Dermis microvascular lymphatic vessel endothelial cell (primary cell): ENCODE data around the gene DAB2IP. TPM values are rescaled to one million over a fixed set of nuclear protein-coding genes. Genes with fewer than 3 reads are reported as not detected.
A peak's percentile ranks its signal among the peaks of the same experiment; 100 is the strongest.

Source experiments
- DNase-seq, 2 donors: peaks; one replicate each; pipeline versions ENCODE4 v3.0.0 to v3.0.0-alpha.2; 2010; ENCODE audit warnings: low read depth in 2 of 2
- total RNA-seq: library from RNA; depleted of rRNA; stranded (reverse); fragments of >200 nt; gene quantifications from 2 replicates; pipeline ENCODE4 v1.2.1, GENCODE V29; 2014

DAB2IP gene
- total RNA-seq, 1 donor from 2014 or later = 15.3 TPM

GRCh38 chr9:121757281-121757585 is 105.8 kb downstream of the DAB2IP start:
- DNase-seq = no peak

GRCh38 chr9:121758693-121759092 is 107.3 kb downstream of the DAB2IP start:
- no peak for DNase-seq

DNA sequence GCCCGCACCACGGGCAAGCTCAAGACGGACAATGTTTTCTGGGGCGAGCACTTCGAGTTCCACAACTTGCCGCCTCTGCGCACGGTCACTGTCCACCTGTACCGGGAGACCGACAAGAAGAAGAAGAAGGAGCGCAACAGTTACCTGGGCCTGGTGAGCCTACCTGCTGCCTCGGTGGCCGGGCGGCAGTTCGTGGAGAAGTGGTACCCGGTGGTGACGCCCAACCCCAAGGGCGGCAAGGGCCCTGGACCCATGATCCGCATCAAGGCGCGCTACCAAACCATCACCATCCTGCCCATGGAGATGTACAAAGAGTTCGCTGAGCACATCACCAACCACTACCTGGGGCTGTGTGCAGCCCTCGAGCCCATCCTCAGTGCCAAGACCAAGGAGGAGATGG is 108.6 kb downstream of the DAB2IP start:
- no peak for DNase-seq

- no peak for DNase-seq
Observed at GRCh38 chr9:121760571-121760970, 109.1 kb downstream of the DAB2IP start.

DNA sequence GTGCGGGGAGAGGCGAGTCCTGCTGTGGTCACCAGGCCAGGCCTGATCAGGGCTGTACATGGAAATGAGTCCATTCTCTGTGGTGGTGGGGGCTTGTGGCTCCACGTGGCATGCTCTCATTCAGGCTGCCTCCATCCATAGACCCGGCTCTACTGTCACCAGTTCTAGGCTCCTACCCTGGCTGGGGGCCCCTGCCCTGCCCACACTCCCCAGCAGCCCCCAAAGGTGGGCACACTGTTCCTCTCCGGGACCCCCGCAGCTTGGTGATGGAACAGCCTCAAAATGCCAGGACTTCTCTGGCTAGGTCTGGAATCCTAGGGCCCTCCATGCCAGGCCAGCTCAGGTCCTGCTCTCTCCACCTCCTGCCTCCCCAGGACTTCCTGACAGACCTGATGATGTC is 111.7 kb downstream of the DAB2IP start:
- no peak for DNase-seq

DNA sequence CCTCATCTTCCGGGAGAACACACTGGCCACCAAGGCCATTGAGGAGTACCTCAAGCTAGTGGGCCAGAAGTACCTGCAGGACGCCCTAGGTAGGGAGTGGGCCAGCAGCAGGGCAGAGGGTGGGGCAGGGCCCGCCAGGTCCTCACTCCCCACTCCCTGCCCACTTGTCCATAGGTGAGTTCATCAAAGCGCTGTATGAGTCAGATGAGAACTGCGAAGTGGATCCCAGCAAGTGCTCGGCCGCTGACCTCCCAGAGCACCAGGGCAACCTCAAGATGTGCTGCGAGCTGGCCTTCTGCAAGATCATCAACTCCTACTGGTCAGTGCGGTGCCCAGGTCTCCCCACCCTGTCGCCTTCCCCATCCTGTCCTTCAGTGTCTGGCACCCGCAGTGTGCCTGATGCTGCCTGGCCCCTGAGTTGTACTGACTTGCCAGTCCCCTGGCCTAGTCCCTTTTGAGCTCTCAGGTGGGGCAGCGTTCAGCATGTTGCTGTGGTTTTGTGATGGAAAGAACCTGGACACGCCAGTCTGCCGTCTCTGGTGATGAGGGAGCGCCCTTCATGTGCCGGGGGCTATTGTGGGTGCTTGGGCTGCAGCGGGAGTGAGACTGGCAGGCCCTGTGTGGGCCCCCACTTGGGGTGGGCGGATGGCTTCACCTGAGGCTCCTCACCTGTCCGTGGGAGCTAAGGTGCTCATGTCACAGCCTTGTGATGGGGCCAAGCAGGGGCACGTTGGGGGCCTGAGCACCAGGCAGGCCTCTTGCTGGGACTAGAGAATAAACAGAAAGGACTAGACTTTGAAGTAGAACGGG is 112.3 kb downstream of the DAB2IP start:
- DNase-seq = no peak

DNA sequence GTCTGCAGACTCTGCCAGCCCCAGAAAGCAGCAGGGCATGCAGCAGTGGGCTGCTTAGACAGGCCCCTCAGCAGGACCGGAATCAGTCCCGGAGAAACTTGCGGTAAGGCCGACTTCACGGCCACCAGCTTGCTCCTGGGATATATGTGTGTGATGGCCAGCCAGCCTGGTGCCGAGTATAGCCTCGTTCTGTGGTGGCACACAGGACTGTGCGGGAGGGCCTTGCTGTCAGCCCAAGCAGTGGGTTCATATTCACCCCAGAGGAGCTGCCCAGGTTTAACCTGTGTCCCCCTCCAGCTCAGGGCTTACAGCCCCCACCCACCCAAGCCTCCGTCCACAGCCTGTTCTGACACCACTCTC is 112.9 kb downstream of the DAB2IP start:
- no peak for DNase-seq

GRCh38 chr9:121765021-121765950 is 113.9 kb downstream of the DAB2IP start:
- peak; percentile 92 to 96 for DNase-seq

DNA sequence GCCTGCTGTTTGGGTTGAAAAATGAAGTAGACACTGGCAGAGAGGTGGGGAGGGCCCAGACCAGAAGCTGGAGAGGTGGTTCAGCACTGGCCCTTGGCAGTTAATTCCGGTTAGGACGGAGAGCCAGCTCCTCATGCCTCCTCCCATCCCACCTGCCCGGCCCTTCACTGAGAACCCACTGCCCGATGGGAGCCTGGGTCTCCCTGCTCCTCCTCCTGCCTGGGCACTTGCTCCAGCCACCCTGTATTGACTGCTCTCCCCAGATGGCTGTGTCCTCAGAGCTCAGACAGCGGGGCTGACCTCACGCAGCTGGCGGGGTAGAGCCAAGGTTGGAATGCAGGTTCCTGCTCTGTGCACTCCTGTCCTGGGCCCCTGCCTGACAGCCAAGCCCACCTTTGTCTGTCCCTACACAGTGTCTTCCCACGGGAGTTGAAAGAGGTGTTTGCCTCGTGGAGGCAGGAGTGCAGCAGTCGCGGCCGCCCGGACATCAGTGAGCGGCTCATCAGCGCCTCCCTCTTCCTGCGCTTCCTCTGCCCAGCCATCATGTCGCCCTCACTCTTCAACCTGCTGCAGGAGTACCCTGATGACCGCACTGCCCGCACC is 114.7 kb downstream of the DAB2IP start:
- no peak for DNase-seq

DNA sequence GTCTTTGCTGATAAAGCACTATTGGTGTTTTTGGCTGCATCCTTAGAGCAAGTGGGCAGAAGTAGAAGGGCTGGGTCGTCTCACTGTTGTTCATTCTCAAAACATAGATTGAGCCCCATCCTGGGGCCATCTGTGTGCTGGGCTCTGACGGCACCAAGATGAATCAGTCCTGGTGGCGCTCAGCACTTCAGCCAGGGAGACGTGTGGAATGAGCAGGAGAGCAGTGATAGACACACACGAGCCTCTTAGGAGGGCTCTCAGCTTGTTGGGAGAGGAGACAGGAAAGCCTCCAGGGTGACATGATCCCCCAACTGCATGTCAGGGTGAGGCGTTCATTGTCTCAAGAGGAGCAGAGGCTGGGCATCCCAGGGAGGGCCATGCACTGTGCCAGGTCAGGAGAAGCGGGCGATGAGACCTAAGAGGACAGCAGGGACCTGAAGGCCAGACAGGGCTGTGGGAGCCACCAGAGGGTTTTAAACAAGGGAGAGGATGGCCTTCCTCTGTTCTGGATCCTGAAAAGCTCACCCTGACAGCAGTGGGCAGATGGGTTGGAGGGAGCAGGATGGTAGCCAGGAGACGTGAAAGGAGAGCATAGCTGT is 115.8 kb downstream of the DAB2IP start:
- DNase-seq = no peak

GRCh38 chr9:121768416-121769015 is 117.1 kb downstream of the DAB2IP start:
- no peak for DNase-seq

- no peak for DNase-seq
Observed at GRCh38 chr9:121769939-121770338, 118.5 kb downstream of the DAB2IP start.

DNA sequence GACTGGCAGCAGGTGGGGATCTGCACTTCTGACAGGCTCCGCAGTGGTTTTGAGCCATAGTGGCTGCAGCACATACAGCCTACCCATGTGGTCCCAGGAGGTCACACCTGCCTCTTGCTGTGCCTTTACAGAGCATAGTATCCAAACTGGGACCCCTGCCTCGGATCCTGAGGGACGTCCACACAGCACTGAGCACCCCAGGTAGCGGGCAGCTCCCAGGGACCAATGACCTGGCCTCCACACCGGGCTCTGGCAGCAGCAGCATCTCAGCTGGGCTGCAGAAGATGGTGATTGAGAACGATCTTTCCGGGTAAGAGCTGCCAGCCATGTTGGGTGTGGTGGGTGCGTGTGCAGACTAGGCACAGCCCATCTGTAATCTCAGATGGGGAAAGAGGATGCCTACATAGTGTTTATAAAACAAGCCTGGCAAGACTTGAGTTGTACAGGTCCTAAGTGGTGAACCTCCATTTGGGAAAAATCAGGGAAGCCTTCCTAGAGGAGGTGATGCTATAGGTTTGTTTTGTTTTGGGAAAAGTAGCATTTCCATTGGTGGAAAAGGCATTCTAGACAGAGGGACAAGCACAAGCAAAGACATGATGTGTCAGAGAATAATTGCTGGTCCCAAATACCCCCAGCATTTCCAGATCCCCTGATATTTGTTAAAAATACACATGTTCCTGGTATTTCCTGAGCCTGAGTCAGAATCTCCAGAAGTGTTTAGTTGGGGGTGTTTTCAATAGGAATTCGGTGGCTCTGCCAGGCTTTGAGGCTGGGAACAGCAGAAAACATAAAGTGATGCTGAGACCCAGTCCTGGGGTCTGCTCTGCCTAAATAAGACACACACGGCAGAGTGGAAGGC is 119.2 kb downstream of the DAB2IP start:
- peak; percentile 61 to 85 for DNase-seq

GRCh38 chr9:121771418-121771817 is 120.0 kb downstream of the DAB2IP start:
- no peak for DNase-seq

GRCh38 chr9:121771851-121772599 is 120.6 kb downstream of the DAB2IP start:
- no peak for DNase-seq

DNA sequence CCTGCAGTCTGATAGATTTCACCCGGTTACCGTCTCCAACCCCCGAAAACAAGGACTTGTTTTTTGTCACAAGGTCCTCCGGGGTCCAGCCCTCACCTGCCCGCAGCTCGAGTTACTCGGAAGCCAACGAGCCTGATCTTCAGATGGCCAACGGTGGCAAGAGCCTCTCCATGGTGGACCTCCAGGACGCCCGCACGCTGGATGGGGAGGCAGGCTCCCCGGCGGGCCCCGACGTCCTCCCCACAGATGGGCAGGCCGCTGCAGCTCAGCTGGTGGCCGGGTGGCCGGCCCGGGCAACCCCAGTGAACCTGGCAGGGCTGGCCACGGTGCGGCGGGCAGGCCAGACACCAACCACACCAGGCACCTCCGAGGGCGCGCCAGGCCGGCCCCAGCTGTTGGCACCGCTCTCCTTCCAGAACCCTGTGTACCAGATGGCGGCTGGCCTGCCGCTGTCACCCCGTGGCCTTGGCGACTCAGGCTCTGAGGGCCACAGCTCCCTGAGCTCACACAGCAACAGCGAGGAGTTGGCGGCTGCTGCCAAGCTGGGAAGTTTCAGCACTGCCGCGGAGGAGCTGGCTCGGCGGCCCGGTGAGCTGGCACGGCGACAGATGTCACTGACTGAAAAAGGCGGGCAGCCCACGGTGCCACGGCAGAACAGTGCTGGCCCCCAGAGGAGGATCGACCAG is 121.3 kb downstream of the DAB2IP start:
- DNase-seq = no peak

GRCh38 chr9:121773286-121773953 is 122.0 kb downstream of the DAB2IP start:
- no peak for DNase-seq

DNA sequence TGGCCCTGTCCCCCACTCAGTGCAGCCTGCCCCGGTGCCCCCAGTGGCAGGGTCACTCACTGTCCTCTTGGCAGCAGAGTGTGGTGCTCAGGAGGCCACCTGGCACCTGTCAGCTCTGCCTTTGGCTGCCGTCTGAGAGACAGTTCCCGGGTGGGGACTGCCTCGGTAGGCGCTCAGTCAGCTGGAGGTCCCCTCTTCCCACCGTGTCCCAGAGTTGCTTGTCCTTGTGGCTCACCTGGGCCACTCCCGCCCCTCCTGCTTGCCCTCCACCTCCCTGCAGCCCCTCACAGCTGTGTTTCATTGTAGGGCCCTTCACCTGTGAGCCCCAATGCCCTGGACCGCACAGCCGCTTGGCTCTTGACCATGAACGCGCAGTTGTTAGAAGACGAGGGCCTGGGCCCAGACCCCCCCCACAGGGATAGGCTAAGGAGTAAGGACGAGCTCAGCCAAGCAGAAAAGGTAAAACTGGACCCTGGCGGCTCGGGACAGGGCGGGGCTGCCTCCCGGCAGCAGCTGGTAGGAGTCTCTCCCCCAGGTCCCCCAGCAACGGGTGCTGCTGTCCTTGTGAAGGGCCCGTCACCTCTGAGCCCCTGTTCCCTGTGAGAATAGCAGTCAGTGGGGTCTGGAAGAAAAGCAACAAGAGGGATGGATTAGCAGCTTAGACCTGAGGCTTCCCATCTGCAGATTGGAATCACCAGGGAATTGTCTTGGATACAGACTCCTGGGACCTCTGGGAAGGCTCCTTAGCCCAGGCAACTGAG is 122.7 kb downstream of the DAB2IP start:
- no peak for DNase-seq
